ENCODE data around the gene AQP1. TPM values are rescaled to one million over a fixed set of nuclear protein-coding genes. Genes with fewer than 3 reads are reported as not detected.

AQP1 gene
- total and polyA plus RNA-seq, 3 donors from 2014 or later: 15.2 to 55.8 (median 28.1) TPM

- H3K27me3 ChIP-seq: no peaks in the 10 kb centered on the region
- intact Hi-C loops (cut with DNase I; ENCODE audit: low total_unique reads): no loop called here
- TF ChIP-seq CTCF (IDR thresholded peaks at IDR 0.05): no peak
- no peak for TF ChIP-seq POLR2A (IDR thresholded peaks at IDR 0.05)
- no peak overlapping the region for H3K4me3 ChIP-seq
- H3K27ac ChIP-seq: no peak overlapping the region
- no peaks in the 10 kb centered on the region for H3K9me3 ChIP-seq
- H3K36me3 ChIP-seq (ENCODE audit: low read depth, missing control alignments): no peaks in the 10 kb centered on the region
- no peak for DNase-seq
- 64 to 90% methylated on average over 4 of the region's 4 CpGs for WGBS, 2 donors
- peaks cover 9% of the 10 kb centered on the region for H3K4me1 ChIP-seq
These were observed 2.9 kb downstream of the AQP1 start for GRCh38 chr7:30914596-30914995.

GRCh38 chr7:30915005-30915601 is 3.5 kb downstream of the AQP1 start:
- no peak overlapping the region for H3K4me3 ChIP-seq
- H3K27me3 ChIP-seq: no peaks in the 10 kb centered on the region
- peaks cover 4% of the 10 kb centered on the region for H3K4me1 ChIP-seq
- WGBS, 2 donors: 70 to 92% methylated on average over 11 of the region's 11 CpGs
- no peaks in the 10 kb centered on the region for H3K9me3 ChIP-seq
- no peaks in the 10 kb centered on the region for H3K36me3 ChIP-seq (ENCODE audit: low read depth, missing control alignments)
- TF ChIP-seq CTCF (IDR thresholded peaks at IDR 0.05) (no peak), POLR2A (IDR thresholded peaks at IDR 0.05) (no peak)
- intact Hi-C loops (cut with DNase I; ENCODE audit: low total_unique reads): no loop called here
- no peak overlapping the region for H3K27ac ChIP-seq
- DNase-seq: no peak

GRCh38 chr7:30915751-30916150 is 4.1 kb downstream of the AQP1 start:
- Histone ChIP-seq H3K36me3 (ENCODE audit: low read depth, missing control alignments) (no peaks in the 10 kb centered on the region), H3K4me3 (no peak overlapping the region), H3K4me1 (peaks cover 4% of the 10 kb centered on the region), H3K27ac (no peak overlapping the region), H3K27me3 (no peaks in the 10 kb centered on the region), H3K9me3 (no peaks in the 10 kb centered on the region)
- intact Hi-C loops (cut with DNase I; ENCODE audit: low total_unique reads): no loop called here
- 82 to 88% methylated on average over 2 to 6 of the region's 6 CpGs for WGBS, 2 donors
- no peak for TF ChIP-seq POLR2A (IDR thresholded peaks at IDR 0.05)
- no peak for TF ChIP-seq CTCF (IDR thresholded peaks at IDR 0.05)
- no peak for DNase-seq

- Histone ChIP-seq H3K4me1 (peaks cover 4% of the 10 kb centered on the region), H3K4me3 (no peak overlapping the region)
These were observed 4.6 kb downstream of the AQP1 start for GRCh38 chr7:30916255-30916654.

More at GRCh38 chr7:30916255-30916654, 4.6 kb downstream of the AQP1 start:
- Histone ChIP-seq H3K27ac (no peak overlapping the region), H3K36me3 (ENCODE audit: low read depth, missing control alignments) (no peaks in the 10 kb centered on the region), H3K27me3 (no peaks in the 10 kb centered on the region), H3K9me3 (no peaks in the 10 kb centered on the region)
- intact Hi-C loops (cut with DNase I; ENCODE audit: low total_unique reads): no loop called here
- no peak for DNase-seq
- WGBS, 2 donors: 80% methylated on average over 3 of the region's 3 CpGs
- TF ChIP-seq POLR2A (IDR thresholded peaks at IDR 0.05) (no peak), CTCF (IDR thresholded peaks at IDR 0.05) (no peak)

All from testis (tissue), 3 donors.